ENCODE measurements around the gene USHBP1. TPM values are rescaled to one million over a fixed set of nuclear protein-coding genes. Genes with fewer than 3 reads are reported as not detected.

USHBP1 gene
- total RNA-seq, 1 donor from 2014 or later = 0.28 TPM

DNA sequence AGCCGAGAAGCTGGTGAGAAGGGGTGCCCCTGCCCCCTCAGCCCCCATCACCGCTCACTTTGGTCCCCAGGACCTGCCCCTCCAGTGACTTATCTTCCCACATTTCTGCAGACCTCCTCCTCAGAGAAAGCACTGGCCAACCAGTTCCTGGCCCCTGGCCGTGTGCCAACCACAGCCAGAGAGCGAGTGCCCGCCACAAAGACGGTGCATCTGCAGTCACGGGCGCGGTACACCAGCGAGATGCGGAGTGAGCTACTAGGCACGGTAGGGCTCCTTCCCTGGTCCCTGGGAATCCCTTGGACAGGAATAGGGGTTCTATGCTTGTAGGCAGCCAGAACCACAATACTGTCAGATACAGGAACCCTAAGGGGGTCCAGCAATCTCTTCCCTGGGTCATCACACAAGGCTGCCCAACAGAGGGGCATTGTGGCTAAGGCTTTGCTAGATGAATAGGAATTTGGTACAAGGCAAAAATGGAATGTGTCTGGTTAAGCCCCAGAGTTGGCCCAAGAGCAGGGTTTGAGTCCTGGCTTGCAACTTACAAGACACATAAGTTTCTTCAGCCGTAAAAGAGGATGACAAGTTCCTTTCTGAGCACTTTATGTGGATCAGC, 48.4 kb downstream of the USHBP1 start:
- Histone ChIP-seq H4K20me1 (ENCODE audit: low read depth) (no peaks in the 10 kb centered on the region), H3K27ac (no peak overlapping the region), H3F3A (ENCODE audit: low read depth) (peaks cover 5% of the 10 kb centered on the region), H3K4me3 (peak overlapping the region; percentile 60), H3K79me2 (ENCODE audit: low read depth) (no peaks in the 10 kb centered on the region), H3K9ac (no peak overlapping the region), H3K4me2 (peak overlapping the region; percentile 86), H3K4me1 (peaks cover 4% of the 10 kb centered on the region), H2AFZ (replicated peaks) (no peak overlapping the region), H3K9me3 (ENCODE audit: low read depth) (no peaks in the 10 kb centered on the region), H3K27me3 (no peaks in the 10 kb centered on the region), H3K36me3 (no peaks in the 10 kb centered on the region)
- DNase-seq (ENCODE audit: low spot score) = no peak
- no peak for TF ChIP-seq EZH2phosphoT487 (IDR thresholded peaks at IDR 0.05)
- TF ChIP-seq, protein P1, sequence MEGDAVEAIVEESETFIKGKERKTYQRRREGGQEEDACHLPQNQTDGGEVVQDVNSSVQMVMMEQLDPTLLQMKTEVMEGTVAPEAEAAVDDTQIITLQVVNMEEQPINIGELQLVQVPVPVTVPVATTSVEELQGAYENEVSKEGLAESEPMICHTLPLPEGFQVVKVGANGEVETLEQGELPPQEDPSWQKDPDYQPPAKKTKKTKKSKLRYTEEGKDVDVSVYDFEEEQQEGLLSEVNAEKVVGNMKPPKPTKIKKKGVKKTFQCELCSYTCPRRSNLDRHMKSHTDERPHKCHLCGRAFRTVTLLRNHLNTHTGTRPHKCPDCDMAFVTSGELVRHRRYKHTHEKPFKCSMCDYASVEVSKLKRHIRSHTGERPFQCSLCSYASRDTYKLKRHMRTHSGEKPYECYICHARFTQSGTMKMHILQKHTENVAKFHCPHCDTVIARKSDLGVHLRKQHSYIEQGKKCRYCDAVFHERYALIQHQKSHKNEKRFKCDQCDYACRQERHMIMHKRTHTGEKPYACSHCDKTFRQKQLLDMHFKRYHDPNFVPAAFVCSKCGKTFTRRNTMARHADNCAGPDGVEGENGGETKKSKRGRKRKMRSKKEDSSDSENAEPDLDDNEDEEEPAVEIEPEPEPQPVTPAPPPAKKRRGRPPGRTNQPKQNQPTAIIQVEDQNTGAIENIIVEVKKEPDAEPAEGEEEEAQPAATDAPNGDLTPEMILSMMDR (IDR thresholded peaks at IDR 0.05) = no peak
- no peak for TF ChIP-seq EZH2 (IDR thresholded peaks at IDR 0.05)
- H3K27ac Mint-ChIP-seq = no peak overlapping the region
- H3K4me3 Mint-ChIP-seq = peak overlapping the region; percentile 93
- H3K4me1 Mint-ChIP-seq = peaks cover 14% of the 10 kb centered on the region
- H3K9me3 Mint-ChIP-seq = no peaks in the 10 kb centered on the region
- H3K36me3 Mint-ChIP-seq = peaks cover 13% of the 10 kb centered on the region
- H3K27me3 Mint-ChIP-seq (ENCODE audit: insufficient read depth, low read depth) = peaks cover 7% of the 10 kb centered on the region

DNA sequence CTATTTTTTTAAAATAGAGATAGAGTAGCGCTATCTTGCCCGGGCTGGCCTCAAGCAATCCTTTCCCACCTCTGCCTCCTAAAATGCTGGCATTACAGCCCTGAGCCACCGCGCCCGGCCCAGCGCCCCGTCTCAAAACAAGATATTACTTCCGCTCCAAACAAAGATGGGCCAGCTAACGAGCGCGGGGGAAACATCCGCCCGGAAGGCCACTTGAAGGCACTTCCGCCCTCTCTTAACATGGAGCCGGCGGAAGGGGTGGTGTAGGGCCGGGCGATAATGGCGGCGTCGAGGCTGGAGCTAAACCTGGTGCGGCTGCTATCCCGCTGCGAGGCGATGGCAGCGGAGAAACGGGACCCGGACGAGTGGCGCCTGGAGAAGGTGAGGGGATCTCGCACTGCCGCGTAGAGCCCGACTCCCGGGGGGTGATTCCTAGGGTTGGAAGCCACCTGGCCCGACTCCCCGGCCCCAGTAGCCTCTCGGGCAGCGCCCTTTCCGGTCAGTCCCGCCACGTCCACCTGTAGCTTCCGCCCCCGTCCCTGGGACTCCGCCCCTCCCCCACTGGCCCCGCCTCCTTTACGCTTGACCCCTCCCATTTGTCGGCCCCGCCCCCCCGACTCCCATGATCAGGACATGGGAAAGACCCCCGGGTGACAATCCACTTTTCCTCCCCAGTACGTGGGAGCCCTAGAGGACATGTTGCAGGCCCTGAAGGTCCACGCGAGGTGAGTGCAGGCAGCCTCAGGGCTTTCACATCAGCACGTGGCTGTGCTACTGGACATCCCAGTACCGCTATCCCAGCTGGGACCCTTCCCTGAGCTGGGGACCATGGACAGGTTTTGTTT, 49.2 kb downstream of the USHBP1 start, which contains the start of gene USE1:
USE1 (plus strand) TSS at position 231 of the 845 bp plus-strand sequence; CDS start at position 280, 49 bp downstream.
- Mint-ChIP-seq H3K36me3 (peaks cover 13% of the 10 kb centered on the region), H3K4me3 (peak within 1 kb of the TSS; percentile 93), H3K27ac (peak within 1 kb of the TSS; percentile 99), H3K4me1 (peaks cover 12% of the 10 kb centered on the region), H3K27me3 (ENCODE audit: insufficient read depth, low read depth) (peaks cover 7% of the 10 kb centered on the region), H3K9me3 (no peaks in the 10 kb centered on the region)
- DNase-seq (ENCODE audit: low spot score) = peak; percentile 96
- H3K79me2 ChIP-seq (ENCODE audit: low read depth) = no peaks in the 10 kb centered on the region
- peak within 1 kb of the TSS; percentile 40 for H3K9ac ChIP-seq
- H3K4me3 ChIP-seq = peak within 1 kb of the TSS; percentile 60
- TF ChIP-seq EZH2 (IDR thresholded peaks at IDR 0.05) (no peak), EZH2phosphoT487 (IDR thresholded peaks at IDR 0.05) (no peak)
- TF ChIP-seq, protein P1 (IDR thresholded peaks at IDR 0.05) = no peak
- H3K27ac ChIP-seq = peak within 1 kb of the TSS; percentile 69
- peak within 1 kb of the TSS; percentile 74 for H2AFZ ChIP-seq (replicated peaks)
- no peaks in the 10 kb centered on the region for H3K9me3 ChIP-seq (ENCODE audit: low read depth)
- H3K36me3 ChIP-seq = no peaks in the 10 kb centered on the region
- peaks cover 4% of the 10 kb centered on the region for H3K4me1 ChIP-seq
- peak within 1 kb of the TSS; percentile 86 for H3K4me2 ChIP-seq
- no peaks in the 10 kb centered on the region for H3K27me3 ChIP-seq
- peaks cover 5% of the 10 kb centered on the region for H3F3A ChIP-seq (ENCODE audit: low read depth)
- H4K20me1 ChIP-seq (ENCODE audit: low read depth) = no peaks in the 10 kb centered on the region

DNA sequence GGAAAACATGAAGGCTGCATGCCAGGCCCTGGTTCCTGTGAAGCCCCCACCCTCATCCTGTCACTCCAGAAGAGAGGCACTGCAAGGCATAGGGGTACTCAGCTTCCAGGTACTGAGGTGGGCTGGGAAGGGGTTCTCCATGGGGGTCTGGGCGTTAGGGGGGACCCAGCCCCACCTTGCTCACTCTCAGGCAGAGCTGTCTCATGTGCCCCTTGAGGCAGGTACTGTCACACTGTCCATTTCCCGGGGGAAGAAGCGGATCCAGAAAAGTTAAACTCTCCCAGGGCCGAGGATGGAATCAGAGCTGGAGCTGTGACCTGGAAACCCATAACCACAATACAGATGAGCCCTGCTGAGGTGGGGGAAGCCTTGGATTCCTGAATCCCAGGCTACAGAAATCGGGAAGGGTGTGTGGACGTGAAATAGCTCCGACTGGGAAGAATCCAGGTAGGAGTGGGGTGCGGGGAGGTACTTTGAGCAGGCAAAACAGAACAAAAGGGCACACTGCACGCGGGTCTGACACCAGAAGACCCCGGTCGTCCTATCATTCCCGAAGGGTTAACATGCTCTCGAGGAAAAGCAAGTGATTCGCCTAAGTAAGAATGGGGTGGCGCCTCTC, 49.9 kb downstream of the USHBP1 start:
- peak overlapping the region; percentile 69 for H3K27ac ChIP-seq
- TF ChIP-seq, protein P1 (IDR thresholded peaks at IDR 0.05) = no peak
- TF ChIP-seq EZH2phosphoT487 (IDR thresholded peaks at IDR 0.05) (no peak), EZH2 (IDR thresholded peaks at IDR 0.05) (no peak)
- H4K20me1 ChIP-seq (ENCODE audit: low read depth) = no peaks in the 10 kb centered on the region
- H3K4me2 ChIP-seq = peak overlapping the region; percentile 86
- no peaks in the 10 kb centered on the region for H3K27me3 ChIP-seq
- Mint-ChIP-seq H3K36me3 (peaks cover 15% of the 10 kb centered on the region), H3K27ac (peak overlapping the region; percentile 99), H3K27me3 (ENCODE audit: insufficient read depth, low read depth) (peaks cover 7% of the 10 kb centered on the region), H3K9me3 (no peaks in the 10 kb centered on the region), H3K4me1 (peaks cover 10% of the 10 kb centered on the region), H3K4me3 (peak overlapping the region; percentile 93)
- H3K79me2 ChIP-seq (ENCODE audit: low read depth) = no peaks in the 10 kb centered on the region
- H3K9me3 ChIP-seq (ENCODE audit: low read depth) = no peaks in the 10 kb centered on the region
- H3K4me3 ChIP-seq = peak overlapping the region; percentile 60
- H3K9ac ChIP-seq = peak overlapping the region; percentile 40
- H3F3A ChIP-seq (ENCODE audit: low read depth) = peaks cover 5% of the 10 kb centered on the region
- peaks cover 4% of the 10 kb centered on the region for H3K4me1 ChIP-seq
- H2AFZ ChIP-seq (replicated peaks) = peak overlapping the region; percentile 65
- no peaks in the 10 kb centered on the region for H3K36me3 ChIP-seq
- no peak for DNase-seq (ENCODE audit: low spot score)
